Stimulated activated CD4-positive, alpha-beta T cell treated with anti-CD3 and anti-CD28 coated beads, Interleukin-4, amount 100 ng/mL, for 1 hour (primary cell): Measurements from ENCODE around the gene KCTD5.
"Not testable (repeated sequence)": the region's sequence is repeated elsewhere in the genome, so short reads cannot be mapped to it uniquely, and the experiment has no call there.

Source experiments
- DNase-seq: peaks from one replicate; pipeline ENCODE4 v3.0.0-alpha.2; 2020

KCTD5 gene

GRCh38 chr16:2710711-2711231 lies 28.4 kb downstream of the KCTD5 start:
- DNase-seq = no peak

- DNase-seq = no peak
These were observed 29.2 kb downstream of the KCTD5 start for GRCh38 chr16:2711370-2712062.

DNA sequence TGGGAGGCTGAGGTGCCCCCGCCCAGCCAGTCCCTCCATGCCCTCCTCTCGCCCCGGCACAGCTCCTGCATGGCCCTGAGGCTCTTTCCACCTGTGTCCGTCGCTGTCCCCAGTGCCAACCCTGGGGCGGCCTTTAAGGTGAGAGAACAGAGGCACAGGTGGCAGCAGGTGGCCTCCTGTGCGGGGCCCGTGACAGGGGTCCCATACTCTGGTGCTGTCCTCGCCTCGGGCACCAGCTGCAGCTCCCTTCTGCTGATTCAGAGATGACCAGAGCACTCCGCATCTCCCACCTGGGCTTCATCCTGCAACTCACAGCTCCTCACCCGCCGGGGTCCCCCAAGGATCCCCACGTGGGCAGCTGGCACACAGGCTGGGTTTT lies 29.7 kb downstream of the KCTD5 start:
- no peak for DNase-seq

- no peak for DNase-seq
These were observed 30.2 kb downstream of the KCTD5 start for GRCh38 chr16:2712546-2712945.

GRCh38 chr16:2713523-2713922 lies 31.2 kb downstream of the KCTD5 start:
- no peak for DNase-seq

- DNase-seq = no peak
These were observed 31.9 kb downstream of the KCTD5 start for GRCh38 chr16:2713985-2714774.

GRCh38 chr16:2715064-2715463 lies 32.7 kb downstream of the KCTD5 start:
- no peak for DNase-seq

- peak; percentile 78 for DNase-seq
These were observed 33.2 kb downstream of the KCTD5 start for GRCh38 chr16:2715519-2715918.

- DNase-seq = no peak
These were observed 33.9 kb downstream of the KCTD5 start for GRCh38 chr16:2715966-2716885.

GRCh38 chr16:2716948-2717347 lies 34.6 kb downstream of the KCTD5 start:
- DNase-seq = no peak

DNA sequence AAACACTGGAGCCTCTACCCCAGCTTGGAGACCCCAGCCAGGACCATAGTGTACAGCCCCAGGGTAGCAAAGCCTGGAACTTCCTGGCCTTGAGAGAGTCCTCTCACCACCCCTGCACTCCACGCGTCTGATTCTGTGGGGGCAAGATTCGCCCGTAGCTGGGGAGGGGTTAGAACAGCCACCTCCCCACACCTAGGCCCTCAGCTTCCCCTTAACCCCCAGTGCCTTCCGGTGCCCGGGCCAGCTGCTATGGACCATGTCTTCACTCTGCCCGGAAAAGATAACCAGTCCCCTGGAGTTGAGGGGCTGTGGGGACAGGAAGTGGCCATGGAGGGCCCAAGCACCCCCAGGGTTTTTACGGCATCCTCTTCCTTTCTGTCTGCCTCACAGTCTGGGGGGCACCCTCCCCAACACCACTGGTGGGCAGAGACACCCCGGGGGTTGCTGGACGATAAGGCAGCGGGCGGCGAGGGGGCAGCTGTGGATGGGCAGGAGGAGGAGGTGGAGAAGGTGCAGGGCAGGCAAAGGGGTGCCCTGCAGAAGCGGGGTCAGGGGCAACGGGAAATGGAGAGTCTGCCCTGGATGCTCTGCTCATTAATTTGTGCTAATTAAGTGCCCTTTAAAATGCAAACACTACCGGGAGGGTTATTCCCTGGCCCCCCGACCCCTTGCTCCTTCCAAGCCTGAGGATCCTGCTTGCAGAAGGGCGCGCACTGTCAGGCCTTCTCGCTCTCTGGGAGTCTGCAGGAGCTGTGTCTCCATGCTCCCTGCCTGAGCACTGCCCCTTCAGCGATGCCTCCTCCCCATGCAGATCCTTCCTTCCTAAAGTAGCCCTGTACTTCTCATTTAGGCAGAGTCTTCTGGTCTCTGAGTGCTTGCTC lies 35.3 kb downstream of the KCTD5 start:
- no peak for DNase-seq

- no peak for DNase-seq
These were observed 37.2 kb downstream of the KCTD5 start for GRCh38 chr16:2719328-2720063.

DNA sequence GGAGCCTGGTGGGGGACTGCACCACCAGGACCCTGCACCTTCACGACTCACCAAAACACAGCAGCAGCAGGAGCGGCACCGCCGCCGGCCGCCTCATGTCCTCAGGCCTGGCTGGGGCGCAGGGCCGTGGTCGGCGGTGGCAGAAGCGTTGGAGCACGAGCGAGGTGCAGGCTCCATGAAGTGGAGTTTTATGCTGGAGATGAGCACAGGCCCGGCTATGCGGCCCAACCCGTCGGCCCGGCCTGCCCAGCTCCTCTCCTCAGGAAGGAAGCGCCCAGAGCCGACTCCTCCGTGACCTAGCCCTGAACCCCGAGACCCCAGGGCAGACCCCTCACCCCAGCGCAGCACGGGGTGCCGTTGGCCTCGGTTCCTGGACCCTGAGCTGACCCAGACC lies 37.7 kb downstream of the KCTD5 start, which contains the start of gene PRSS27:
TSS of gene PRSS27 (minus strand) at position 161 of the 394 bp plus-strand sequence. CDS start at position 97, 64 bp downstream.
- DNase-seq = no peak

GRCh38 chr16:2720719-2721633 lies 38.7 kb downstream of the KCTD5 start:
- DNase-seq = peak; percentile 87

GRCh38 chr16:2721634-2722173 lies 39.4 kb downstream of the KCTD5 start:
- not testable (repeated sequence) for DNase-seq

- no peak for DNase-seq
These were observed 41.9 kb downstream of the KCTD5 start for GRCh38 chr16:2724088-2724676.

GRCh38 chr16:2724816-2725348 lies 42.6 kb downstream of the KCTD5 start:
- DNase-seq = no peak

GRCh38 chr16:2726923-2727322 lies 44.6 kb downstream of the KCTD5 start:
- no peak for DNase-seq

GRCh38 chr16:2728034-2728433 lies 45.7 kb downstream of the KCTD5 start:
- no peak for DNase-seq
